Keratinocyte (primary cell): Measurements from ENCODE around the gene RGS9.
A peak's percentile ranks its signal among the peaks of the same experiment; 100 is the strongest.

ENCODE experiments used
- EZH2 ChIP-seq: IDR thresholded peaks from one replicate; pipeline ENCODE4 v1.6.1; 2012; ENCODE audit warnings: inconsistent platforms, mild to moderate bottlenecking, low read length, moderate library complexity
- TF ChIP-seq, protein P1 (sequence below), 3 experiments: IDR thresholded peaks in 1 of 3; conservative IDR thresholded peaks in 1 of 3; optimal IDR thresholded peaks in 1 of 3; 2 replicates in 2 of 3; 3 replicates in 1 of 3; pipeline versions ENCODE3 to v1.5.1; 2011; ENCODE audit warnings: low read length in 3 of 3, mild to moderate bottlenecking in 3 of 3, moderate library complexity in 2 of 3, control low read depth in 1 of 3, inconsistent platforms in 1 of 3; ENCODE audit not compliant: insufficient read depth in 2 of 3; ENCODE audit errors: extremely low read depth in 1 of 3

DNA sequence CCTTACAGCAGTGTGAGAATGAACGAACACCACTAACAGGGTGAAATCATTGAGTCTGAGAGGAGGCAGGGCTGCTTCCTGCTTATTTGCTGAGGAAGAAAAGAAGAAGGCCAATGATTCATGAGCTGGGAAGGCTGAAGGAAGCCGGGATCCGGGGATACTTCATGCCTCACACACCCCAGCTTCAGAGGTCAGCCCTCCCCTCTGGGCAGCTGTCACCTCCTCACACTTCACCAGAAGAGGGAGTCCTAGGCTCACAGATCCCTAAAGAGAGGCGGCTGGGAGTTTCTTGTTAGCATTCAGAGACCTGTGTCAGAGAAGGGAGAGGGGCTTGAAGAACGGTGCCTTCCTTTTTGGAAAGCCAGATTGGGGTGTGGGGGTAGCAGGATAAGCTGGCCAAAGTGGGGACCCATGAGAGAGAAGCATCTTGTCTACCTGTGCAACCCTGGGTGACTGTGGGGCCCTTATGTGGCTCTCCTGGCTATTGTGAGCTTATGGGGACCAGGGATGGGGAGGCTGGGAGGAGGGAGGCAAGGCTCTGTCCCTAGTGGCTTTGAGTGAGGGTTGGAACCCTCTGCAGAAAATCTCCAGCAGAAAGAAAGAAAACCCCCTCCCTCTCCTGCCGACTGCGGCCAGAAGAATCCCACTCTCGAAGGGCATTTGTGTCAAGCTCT lies 94.6 kb downstream of the RGS9 start:
- TF ChIP-seq, protein P1, sequence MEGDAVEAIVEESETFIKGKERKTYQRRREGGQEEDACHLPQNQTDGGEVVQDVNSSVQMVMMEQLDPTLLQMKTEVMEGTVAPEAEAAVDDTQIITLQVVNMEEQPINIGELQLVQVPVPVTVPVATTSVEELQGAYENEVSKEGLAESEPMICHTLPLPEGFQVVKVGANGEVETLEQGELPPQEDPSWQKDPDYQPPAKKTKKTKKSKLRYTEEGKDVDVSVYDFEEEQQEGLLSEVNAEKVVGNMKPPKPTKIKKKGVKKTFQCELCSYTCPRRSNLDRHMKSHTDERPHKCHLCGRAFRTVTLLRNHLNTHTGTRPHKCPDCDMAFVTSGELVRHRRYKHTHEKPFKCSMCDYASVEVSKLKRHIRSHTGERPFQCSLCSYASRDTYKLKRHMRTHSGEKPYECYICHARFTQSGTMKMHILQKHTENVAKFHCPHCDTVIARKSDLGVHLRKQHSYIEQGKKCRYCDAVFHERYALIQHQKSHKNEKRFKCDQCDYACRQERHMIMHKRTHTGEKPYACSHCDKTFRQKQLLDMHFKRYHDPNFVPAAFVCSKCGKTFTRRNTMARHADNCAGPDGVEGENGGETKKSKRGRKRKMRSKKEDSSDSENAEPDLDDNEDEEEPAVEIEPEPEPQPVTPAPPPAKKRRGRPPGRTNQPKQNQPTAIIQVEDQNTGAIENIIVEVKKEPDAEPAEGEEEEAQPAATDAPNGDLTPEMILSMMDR (optimal IDR thresholded peaks at IDR 0.05 in 1 of 3, IDR thresholded peaks at IDR 0.05 in 1 of 3, conservative IDR thresholded peaks at IDR 0.05 in 1 of 3; ENCODE audit: extremely low read depth in 1 of 3, insufficient read depth in 2 of 3, low read length in 3 of 3) = peak; percentile 84 to 90 (median 85)
- TF ChIP-seq EZH2 = no peak
